Thyroid gland (tissue), 4 donors: Measurements from ENCODE around the gene SUOX. TPM values are rescaled to one million over a fixed set of nuclear protein-coding genes. Genes with fewer than 3 reads are reported as not detected.

ENCODE experiments used
- DNase-seq, 2 donors: peaks; one replicate each; pipeline ENCODE4 v3.0.0-alpha.2; 2019
- H3K27ac ChIP-seq, 3 donors: fragments of 200-600 bp; sonication (generic); 1 replicate in 2 of 3; 2 replicates in 1 of 3; pipeline ENCODE4 v1.5.1; 2016 to 2019; ENCODE audit warnings: mild to moderate bottlenecking in 1 of 3, moderate library complexity in 1 of 3
- H3K27me3 ChIP-seq: fragments of 200-600 bp; sonication (generic); one replicate; pipeline ENCODE4 v1.5.1; 2019
- H3K36me3 ChIP-seq, 2 donors: fragments of 200-600 bp; sonication (generic); one replicate each; pipeline ENCODE4 v1.5.1; 2016 to 2019
- H3K4me1 ChIP-seq, 2 donors: fragments of 200-600 bp; sonication (generic); one replicate each; pipeline ENCODE4 v1.5.1; 2017 to 2019
- H3K4me3 ChIP-seq, 3 donors: fragments of 200-600 bp; sonication (generic); replicated peaks in 1 of 3; 1 replicate in 2 of 3; 2 replicates in 1 of 3; pipeline ENCODE4 v1.5.1; 2016; ENCODE audit warnings: mild to moderate bottlenecking in 1 of 3
- H3K9me3 ChIP-seq: fragments of 200-600 bp; sonication (generic); one replicate; pipeline ENCODE4 v1.5.1; 2017
- CTCF ChIP-seq, 6 experiments: fragments of 200-600 bp in 3 of 6; fragments of 450-650 bp in 3 of 6; sonication (generic) in 3 of 6; IDR thresholded peaks; one replicate each; pipeline ENCODE4 v1.5.1; 2016 to 2019; ENCODE audit warnings: antibody characterized with exemption in 6 of 6, mild to moderate bottlenecking in 2 of 6, inconsistent platforms in 1 of 6, moderate library complexity in 1 of 6
- POLR2A ChIP-seq, 2 donors: fragments of 450-650 bp; IDR thresholded peaks; one replicate each; pipeline ENCODE4 v1.6.1; 2017; ENCODE audit warnings: antibody characterized with exemption in 2 of 2, mild to moderate bottlenecking in 2 of 2, moderate library complexity in 1 of 2
- WGBS, 2 donors: methylation state at CpG; one replicate each; pipeline ENCODE4 v1.1.5; 2017; 5-methylcytosine and 5-hydroxymethylcytosine counted together
- intact Hi-C: fragments of 100-400 bp; cut with DNase I; formaldehyde crosslinking; loops from one replicate; pipeline ENCODE4 v1.15.1; 2023
- total RNA-seq, 4 donors: library from RNA; depleted of rRNA; stranded (reverse); fragments of >200 nt; gene quantifications; one replicate each; pipeline ENCODE4 v1.2.3, GENCODE V29; 2016

The SUOX gene
- total RNA-seq, 4 donors from 2014 or later, result 18.7 to 36.8 (median 36.2) TPM

GRCh38 chr12:56021889-56022497 lies 24.9 kb downstream of the SUOX start:
- 28 to 47% methylated on average over 2 of the region's 2 CpGs for WGBS, 2 donors
- Histone ChIP-seq H3K9me3 (no peaks in the 10 kb centered on the region), H3K36me3 (peaks cover 0 to 4% of the 10 kb centered on the region in 2 donors), H3K4me1 (peaks cover 0 to 20% of the 10 kb centered on the region in 2 donors), H3K27ac (no peak overlapping the region), H3K4me3 (no peak overlapping the region), H3K27me3 (no peaks in the 10 kb centered on the region)
- intact Hi-C loops, result no loop called here
- TF ChIP-seq POLR2A (IDR thresholded peaks at IDR 0.05), result no peak
- no peak for TF ChIP-seq CTCF (IDR thresholded peaks at IDR 0.05)
- DNase-seq, result no peak

GRCh38 chr12:56028511-56029165 lies 31.6 kb downstream of the SUOX start:
- no peaks in the 10 kb centered on the region for H3K9me3 ChIP-seq
- no peak overlapping the region for H3K4me3 ChIP-seq
- TF ChIP-seq POLR2A (IDR thresholded peaks at IDR 0.05) (no peak), CTCF (IDR thresholded peaks at IDR 0.05) (no peak)
- H3K27me3 ChIP-seq, result no peaks in the 10 kb centered on the region
- 70 to 88% methylated on average over 5 of the region's 5 CpGs for WGBS, 2 donors
- DNase-seq, result no peak
- peaks cover 14 to 23% of the 10 kb centered on the region in 2 donors for H3K36me3 ChIP-seq
- H3K27ac ChIP-seq, result no peak overlapping the region
- no peaks in the 10 kb centered on the region for H3K4me1 ChIP-seq
- intact Hi-C loops, result loop anchor here (5.0 kb wide), 1 partner anchor 36 kb away; no protein-coding TSS in a partner anchor

GRCh38 chr12:56029166-56029519 lies 32.1 kb downstream of the SUOX start:
- intact Hi-C loops, result loop anchor here (5.0 kb wide), 1 partner anchor 37 kb away; no protein-coding TSS in a partner anchor
- Histone ChIP-seq H3K4me1 (no peaks in the 10 kb centered on the region), H3K27ac (no peak overlapping the region), H3K4me3 (no peak overlapping the region), H3K36me3 (peaks cover 14 to 23% of the 10 kb centered on the region in 2 donors), H3K27me3 (no peaks in the 10 kb centered on the region), H3K9me3 (no peaks in the 10 kb centered on the region)
- TF ChIP-seq POLR2A (IDR thresholded peaks at IDR 0.05) (no peak), CTCF (IDR thresholded peaks at IDR 0.05) (no peak)
- DNase-seq, result no peak

GRCh38 chr12:56029666-56030293 lies 32.7 kb downstream of the SUOX start:
- Histone ChIP-seq H3K27ac (no peak overlapping the region), H3K27me3 (no peaks in the 10 kb centered on the region), H3K4me1 (no peaks in the 10 kb centered on the region), H3K36me3 (peaks cover 18 to 27% of the 10 kb centered on the region in 2 donors), H3K9me3 (no peaks in the 10 kb centered on the region), H3K4me3 (no peak overlapping the region)
- WGBS, 2 donors, result 80 to 89% methylated on average over 6 of the region's 6 CpGs
- TF ChIP-seq CTCF (IDR thresholded peaks at IDR 0.05) (peak in 5 of 6 experiments; percentile 24 to 65 (median 61)), POLR2A (IDR thresholded peaks at IDR 0.05) (no peak)
- DNase-seq, result peak; percentile 48 to 60
- intact Hi-C loops, result loop anchor here (5.0 kb wide), 1 partner anchor 37 kb away; no protein-coding TSS in a partner anchor

GRCh38 chr12:56031987-56032386 lies 34.9 kb downstream of the SUOX start:
- H3K27ac ChIP-seq, result no peak overlapping the region
- H3K27me3 ChIP-seq, result no peaks in the 10 kb centered on the region
- peaks cover 22 to 30% of the 10 kb centered on the region in 2 donors for H3K36me3 ChIP-seq
- no peaks in the 10 kb centered on the region for H3K4me1 ChIP-seq
- DNase-seq, result no peak
- intact Hi-C loops, result no loop called here
- TF ChIP-seq POLR2A (IDR thresholded peaks at IDR 0.05) (no peak), CTCF (IDR thresholded peaks at IDR 0.05) (no peak)
- H3K4me3 ChIP-seq, result no peak overlapping the region
- H3K9me3 ChIP-seq, result no peaks in the 10 kb centered on the region
- WGBS, 2 donors, result 77 to 89% methylated on average over 1 of the region's 1 CpG
